NCI-H2107 treated with DMSO at 0.1 percent for 48 hours (cell line): ENCODE results near the gene TBCK.

Source experiments
- DNase-seq: peaks from one replicate; lab custom pipeline; 2025; ENCODE audit not compliant: unreplicated experiment; lab: John Stamatoyannopoulos, UW

Gene TBCK

DNA sequence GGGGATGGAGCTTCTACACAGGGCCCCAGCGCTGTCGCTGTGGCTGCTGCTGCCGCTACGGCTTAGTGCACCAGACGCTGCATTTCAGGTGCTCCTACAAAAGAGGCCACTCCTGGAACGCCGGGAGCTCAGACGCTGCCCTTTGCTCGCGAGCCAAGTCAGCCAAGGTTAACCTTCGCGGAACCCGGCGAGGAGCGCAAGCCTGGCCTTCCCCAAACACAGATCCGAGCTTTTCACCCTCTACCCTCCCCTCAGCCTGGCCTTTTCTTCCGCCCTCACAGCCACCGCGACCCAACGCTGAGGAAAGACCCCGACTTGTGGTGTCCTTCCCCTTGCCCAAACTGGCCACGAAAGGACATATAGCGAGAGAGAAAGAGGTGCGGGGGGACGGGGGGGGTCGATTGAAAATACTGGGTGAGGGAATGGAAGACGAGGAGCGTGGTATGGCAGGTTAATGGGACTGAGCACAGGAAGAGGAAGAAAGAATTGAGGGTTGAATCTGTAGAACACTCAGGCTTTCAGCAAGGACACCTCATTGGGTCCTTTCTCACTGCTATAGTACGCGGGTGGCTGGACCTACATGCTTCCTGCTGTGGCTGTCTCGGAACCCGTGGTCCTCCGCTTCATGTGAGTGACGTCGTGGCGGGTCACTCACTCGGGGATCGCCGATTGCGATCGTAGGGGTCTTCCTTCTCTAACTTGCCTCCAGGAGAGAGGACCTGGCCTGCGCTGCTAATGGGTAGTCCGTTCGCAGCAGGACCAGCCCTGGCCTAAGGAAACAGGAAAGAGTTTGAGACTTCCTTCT is at the start of gene TBCK, which contains the start of gene AIMP1:
TSS of gene TBCK (minus strand) at position 242 of the 805 bp plus-strand sequence. CDS start 7,249 bp downstream, outside the sequence.
TSS of gene AIMP1 (plus strand) at position 583 of the 805 bp plus-strand sequence. CDS start 8,460 bp downstream, outside the sequence.
- peak; percentile 60 for DNase-seq

DNA sequence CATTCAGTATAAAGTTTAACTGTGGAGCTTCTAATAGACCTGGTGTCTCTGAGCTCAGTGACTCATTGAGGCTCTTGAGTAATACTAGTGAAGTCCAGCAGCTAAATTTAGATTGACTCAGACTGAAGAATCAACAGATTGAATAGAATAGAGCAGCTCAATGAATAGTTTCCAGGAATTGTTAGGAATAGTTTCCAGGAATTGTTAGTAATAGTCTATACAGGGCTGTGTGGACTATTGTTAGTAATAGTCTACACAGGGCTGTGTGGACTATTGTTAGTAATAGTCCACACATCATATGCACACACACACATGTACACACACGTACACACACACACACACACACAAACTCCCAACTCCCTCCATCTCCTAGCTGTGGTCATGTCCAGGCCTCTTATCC is 49.6 kb upstream of the TBCK start:
- no peak for DNase-seq

GRCh38 chr4:106364282-106364681 is 48.3 kb upstream of the TBCK start:
- no peak for DNase-seq

GRCh38 chr4:106362086-106362825 is 46.2 kb upstream of the TBCK start:
- DNase-seq: no peak

DNA sequence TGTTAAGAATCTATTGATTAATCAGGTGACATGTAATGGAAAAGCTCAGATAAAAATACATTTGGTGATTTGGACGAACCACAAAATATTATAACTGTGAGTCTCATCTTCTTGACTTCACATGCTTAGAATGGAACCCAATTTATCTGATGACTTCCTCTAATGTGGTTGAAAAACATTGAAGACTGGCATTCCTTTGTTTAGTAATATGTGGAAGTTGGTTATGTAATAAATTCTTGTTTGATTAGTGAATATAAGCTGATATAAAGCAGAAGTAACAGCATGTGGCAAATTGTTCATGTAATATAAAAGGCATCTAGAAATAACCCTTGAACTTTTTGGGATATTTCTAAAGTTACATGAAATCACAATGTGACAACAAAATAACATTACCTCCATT is 42.9 kb upstream of the TBCK start:
- DNase-seq: no peak

DNA sequence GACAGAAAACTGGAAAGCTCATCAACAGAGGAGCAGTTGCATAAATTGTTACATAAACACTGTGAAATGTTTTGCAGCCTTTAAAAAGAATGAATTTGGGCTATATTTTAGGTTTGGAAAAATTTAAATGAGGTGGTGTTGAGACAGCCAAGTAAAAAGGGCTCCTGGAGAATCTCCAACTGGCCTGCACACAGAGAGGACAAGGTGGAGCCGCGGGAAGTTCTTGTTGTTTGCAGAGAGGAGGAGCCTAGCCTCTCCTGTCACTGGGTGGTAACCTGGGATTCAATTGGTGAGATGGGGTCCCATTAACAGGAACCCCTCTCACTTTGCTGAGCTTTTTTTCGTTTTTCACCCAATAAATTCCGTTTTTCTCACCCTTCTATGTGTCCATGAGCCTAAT is 39.2 kb upstream of the TBCK start:
- DNase-seq: no peak

DNA sequence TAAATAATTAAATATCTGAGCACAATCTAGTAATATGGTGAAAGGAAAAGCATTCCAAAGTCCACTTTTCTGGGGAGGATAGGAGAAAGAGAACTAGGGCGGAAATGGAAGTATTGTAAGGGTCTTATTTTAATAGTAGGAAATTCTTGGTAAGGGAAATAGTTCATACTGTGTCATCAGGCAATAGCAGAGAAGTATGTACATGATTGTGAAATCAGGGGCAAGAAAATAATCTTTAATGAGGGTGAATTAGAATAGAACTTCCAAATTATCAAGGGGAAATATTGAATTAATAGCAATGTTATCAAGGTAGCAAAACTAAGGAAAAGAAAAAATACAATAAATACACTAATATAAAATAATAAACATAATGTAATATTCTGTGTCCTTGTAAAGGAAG is 37.8 kb upstream of the TBCK start:
- no peak for DNase-seq

- no peak for DNase-seq
Observed at GRCh38 chr4:106351016-106351415, 35.0 kb upstream of the TBCK start.

DNA sequence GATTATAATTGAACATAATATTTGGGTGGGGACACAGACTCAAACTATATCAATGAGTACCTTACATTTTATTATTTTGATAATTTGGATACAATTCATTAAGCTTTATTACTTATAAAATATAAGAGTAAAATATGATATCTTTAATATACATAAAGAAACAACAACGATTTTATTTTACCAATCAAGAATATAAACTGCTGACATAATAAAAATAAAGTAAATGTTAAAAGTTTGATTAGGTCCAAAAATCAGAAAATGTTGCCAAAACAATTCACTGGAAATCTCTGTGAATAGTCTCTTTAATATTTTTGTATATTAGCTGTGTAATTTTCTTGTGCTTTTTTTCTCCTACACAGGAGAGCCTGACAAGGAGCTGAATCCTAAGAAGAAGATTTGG is 31.2 kb upstream of the TBCK start:
- no peak for DNase-seq

DNA sequence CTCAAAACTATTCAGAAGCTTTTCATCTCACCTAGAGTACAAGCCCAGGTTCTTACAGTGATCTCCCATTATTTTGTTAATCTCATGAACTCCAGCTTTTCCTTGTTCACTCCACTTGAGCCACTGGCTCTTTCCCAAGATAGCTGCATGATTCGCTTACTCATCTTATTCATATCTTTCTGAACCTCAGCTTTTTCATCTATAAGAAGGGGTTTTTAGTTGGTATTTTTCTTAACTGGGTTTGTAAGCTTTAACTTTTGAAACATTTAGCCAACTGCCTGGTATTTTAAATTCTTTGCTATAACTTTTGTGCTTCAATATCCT is 28.6 kb upstream of the TBCK start:
- DNase-seq: no peak

DNA sequence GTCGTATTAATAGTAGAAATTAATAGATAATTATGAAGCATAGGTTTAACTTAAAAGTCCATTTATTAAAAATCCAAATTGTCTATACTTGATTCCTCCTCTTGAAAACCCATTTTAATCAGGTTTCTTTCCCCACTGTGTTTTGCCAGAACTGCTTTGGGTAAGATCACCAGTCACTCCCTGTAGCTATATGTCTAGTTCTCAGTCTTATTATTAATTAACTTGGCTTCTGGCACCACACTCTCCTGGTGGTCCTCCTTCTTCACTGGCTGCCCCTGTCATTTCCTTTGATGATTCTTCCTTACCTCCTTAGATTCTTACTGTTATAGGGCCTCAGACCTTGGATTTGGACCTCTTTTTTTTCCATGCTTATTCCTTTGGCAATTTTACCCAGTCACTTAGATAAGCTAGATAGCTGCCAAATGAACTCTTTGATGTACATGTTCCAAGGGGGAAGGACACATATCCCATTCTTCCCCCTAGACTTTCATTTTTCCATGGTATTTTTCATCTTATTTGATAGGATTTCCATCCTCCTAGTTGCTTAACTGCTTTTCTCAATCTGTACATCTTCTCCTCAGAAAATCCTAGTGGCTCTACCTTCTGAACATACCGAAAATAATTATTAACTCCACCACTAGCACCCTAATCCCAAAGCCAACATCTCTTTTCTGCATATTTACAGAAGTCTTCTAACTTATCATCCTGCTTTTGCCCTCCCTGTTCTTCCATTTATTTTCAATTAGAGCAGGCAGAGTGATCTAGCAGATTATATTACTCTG is 28.0 kb upstream of the TBCK start:
- no peak for DNase-seq

DNA sequence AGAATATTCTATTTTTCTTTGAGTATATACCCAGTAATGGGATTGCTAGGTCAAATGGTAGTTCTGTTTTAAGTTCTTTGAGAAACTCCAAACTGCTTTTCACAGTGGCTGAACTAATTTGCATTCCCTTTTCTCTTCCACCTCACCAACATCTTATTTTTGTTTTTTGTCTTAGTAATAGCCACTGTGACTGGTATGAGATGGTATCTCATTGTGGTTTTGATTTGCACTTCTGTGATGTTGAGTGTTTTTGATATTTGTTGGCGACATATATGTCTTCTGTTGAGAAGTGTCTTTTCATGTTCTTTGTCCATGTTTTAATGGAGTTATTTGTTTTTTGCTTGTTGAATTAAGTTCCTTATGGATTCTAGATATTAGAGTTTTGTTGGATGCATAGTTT is 24.8 kb upstream of the TBCK start:
- no peak for DNase-seq

DNA sequence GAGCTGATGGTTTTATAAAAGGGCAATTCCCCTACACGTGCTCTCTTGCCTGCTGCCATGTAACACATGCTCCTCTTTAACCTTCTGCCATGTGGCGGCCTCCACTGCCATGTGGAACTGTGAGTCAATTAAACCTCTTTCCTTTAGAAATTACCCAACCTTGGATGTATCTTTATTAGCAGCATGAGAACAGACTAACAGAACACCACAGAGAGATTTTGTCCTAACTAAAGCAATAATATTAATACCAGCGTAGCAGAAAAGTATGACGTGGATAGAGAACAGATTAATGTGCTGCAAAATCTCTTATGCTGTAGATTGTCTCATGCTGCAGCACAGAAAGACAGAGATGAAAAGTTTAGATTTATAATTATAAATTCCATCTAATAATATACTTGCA is 23.4 kb upstream of the TBCK start:
- DNase-seq: no peak

GRCh38 chr4:106338671-106339070 is 22.7 kb upstream of the TBCK start:
- no peak for DNase-seq

- no peak for DNase-seq
Observed at GRCh38 chr4:106337916-106338315, 21.9 kb upstream of the TBCK start.

DNA sequence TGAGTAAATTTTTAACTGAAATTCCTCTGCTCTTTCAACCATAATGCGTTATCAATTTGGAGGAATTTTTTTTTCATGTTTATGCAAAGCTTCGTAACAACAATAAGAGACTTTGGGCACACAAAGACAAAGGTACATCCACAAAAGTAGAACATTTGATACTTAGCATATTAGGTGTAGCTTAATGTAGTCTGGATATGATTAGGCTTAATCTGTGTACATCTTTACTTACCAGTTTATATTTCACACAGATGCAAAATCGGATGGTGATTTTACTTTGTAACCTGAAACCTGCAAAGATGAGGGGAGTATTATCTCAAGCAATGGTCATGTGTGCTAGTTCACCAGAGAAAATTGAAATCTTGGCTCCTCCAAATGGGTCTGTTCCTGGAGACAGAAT is 20.6 kb upstream of the TBCK start:
- DNase-seq: no peak

GRCh38 chr4:106334741-106335470 is 18.9 kb upstream of the TBCK start:
- no peak for DNase-seq

GRCh38 chr4:106333186-106333585 is 17.2 kb upstream of the TBCK start:
- DNase-seq: no peak

- DNase-seq: no peak
Observed at GRCh38 chr4:106329041-106329618, 13.1 kb upstream of the TBCK start.

GRCh38 chr4:106325800-106326199 is 9.8 kb upstream of the TBCK start:
- DNase-seq: no peak

- DNase-seq: no peak
Observed at GRCh38 chr4:106323119-106323518, 7.1 kb upstream of the TBCK start.
